ENCODE data around the gene RENBP.

DNA sequence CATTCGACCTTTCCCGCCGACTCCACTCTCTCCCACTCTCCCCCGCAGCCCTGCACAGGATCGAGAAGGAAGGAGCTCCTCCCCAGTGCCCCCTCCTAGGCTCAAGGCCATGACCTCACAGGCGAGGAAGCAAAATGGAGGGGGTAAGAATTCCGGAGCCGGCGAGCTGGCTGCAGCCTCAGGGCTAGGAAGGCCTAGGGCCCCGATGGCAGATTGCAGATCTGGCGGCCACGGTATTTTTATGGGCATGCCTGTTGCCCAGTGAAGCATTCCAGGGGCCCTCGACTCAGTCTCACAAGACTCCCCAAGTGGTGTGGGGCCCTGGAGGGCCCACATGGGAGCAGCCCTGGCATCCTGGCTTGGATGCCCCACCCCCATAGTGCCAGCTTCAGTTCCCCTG, 57.5 kb downstream of the RENBP start:
- TF ChIP-seq, protein P1, sequence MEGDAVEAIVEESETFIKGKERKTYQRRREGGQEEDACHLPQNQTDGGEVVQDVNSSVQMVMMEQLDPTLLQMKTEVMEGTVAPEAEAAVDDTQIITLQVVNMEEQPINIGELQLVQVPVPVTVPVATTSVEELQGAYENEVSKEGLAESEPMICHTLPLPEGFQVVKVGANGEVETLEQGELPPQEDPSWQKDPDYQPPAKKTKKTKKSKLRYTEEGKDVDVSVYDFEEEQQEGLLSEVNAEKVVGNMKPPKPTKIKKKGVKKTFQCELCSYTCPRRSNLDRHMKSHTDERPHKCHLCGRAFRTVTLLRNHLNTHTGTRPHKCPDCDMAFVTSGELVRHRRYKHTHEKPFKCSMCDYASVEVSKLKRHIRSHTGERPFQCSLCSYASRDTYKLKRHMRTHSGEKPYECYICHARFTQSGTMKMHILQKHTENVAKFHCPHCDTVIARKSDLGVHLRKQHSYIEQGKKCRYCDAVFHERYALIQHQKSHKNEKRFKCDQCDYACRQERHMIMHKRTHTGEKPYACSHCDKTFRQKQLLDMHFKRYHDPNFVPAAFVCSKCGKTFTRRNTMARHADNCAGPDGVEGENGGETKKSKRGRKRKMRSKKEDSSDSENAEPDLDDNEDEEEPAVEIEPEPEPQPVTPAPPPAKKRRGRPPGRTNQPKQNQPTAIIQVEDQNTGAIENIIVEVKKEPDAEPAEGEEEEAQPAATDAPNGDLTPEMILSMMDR (IDR thresholded peaks at IDR 0.05) = no peak
- no peak for TF ChIP-seq POLR2A (IDR thresholded peaks at IDR 0.05)

Data from body of pancreas (tissue), 4 donors.